Spleen (tissue), 11 donors: ENCODE measurements around the gene TIFAB. TPM values are rescaled to one million over a fixed set of nuclear protein-coding genes. Genes with fewer than 3 reads are reported as not detected.

Source experiments
- DNase-seq: peaks from one replicate; pipeline ENCODE4 v3.0.0-alpha.2; 2020
- H3K27ac ChIP-seq, 8 donors: fragments of 200-600 bp; sonication (generic) in 7 of 8; 1 replicate in 4 of 8; 2 replicates in 4 of 8; pipeline versions ENCODE4 v1.5.0 to v1.8.0; 2016 to 2021; ENCODE audit warnings: inconsistent platforms in 4 of 8, mild to moderate bottlenecking in 4 of 8, moderate library complexity in 1 of 8
- H3K27me3 ChIP-seq, 7 donors: fragments of 200-600 bp; sonication (generic) in 6 of 7; replicated peaks in 1 of 7; 1 replicate in 4 of 7; 2 replicates in 3 of 7; pipeline versions ENCODE4 v1.5.0 to v1.8.0; 2016 to 2021; ENCODE audit warnings: inconsistent platforms in 3 of 7, mild to moderate bottlenecking in 1 of 7
- H3K36me3 ChIP-seq, 6 donors: fragments of 200-600 bp; sonication (generic) in 5 of 6; 1 replicate in 4 of 6; 2 replicates in 2 of 6; pipeline versions ENCODE4 v1.5.0 to v1.8.0; 2016 to 2021; ENCODE audit warnings: inconsistent platforms in 2 of 6
- H3K4me1 ChIP-seq, 6 donors: fragments of 200-600 bp; sonication (generic) in 5 of 6; 1 replicate in 3 of 6; 2 replicates in 3 of 6; pipeline versions ENCODE4 v1.5.0 to v1.8.0; 2016 to 2021; ENCODE audit warnings: inconsistent platforms in 3 of 6
- H3K4me3 ChIP-seq, 8 donors: fragments of 200-600 bp; sonication (generic) in 7 of 8; 1 replicate in 4 of 8; 2 replicates in 4 of 8; pipeline versions ENCODE4 v1.5.0 to v1.8.0; 2016 to 2021; ENCODE audit warnings: inconsistent platforms in 4 of 8, mild to moderate bottlenecking in 4 of 8, moderate library complexity in 2 of 8
- H3K9me3 ChIP-seq, 8 donors: fragments of 200-600 bp; sonication (generic) in 7 of 8; 1 replicate in 4 of 8; 2 replicates in 4 of 8; pipeline versions ENCODE4 v1.5.0 to v1.8.0; 2016 to 2021; ENCODE audit warnings: inconsistent platforms in 4 of 8
- POLR2A ChIP-seq, 3 donors: fragments of 450-650 bp; IDR thresholded peaks; one replicate each; pipeline ENCODE4 v1.5.1; 2017; ENCODE audit warnings: antibody characterized with exemption in 3 of 3, mild to moderate bottlenecking in 1 of 3
- POLR2AphosphoS5 ChIP-seq, 3 donors: sonication (generic); formaldehyde crosslinking; IDR thresholded peaks; one replicate each; pipeline ENCODE4 v1.5.1; 2017; ENCODE audit warnings: antibody characterized with exemption in 3 of 3
- WGBS, 5 donors: extraction: QIAGEN DNeasy Blood & Tissue Kit in 3 of 5; methylation state at CpG; one replicate each; pipeline versions ENCODE4 v1.1.5 to v1.1.7; 2013 to 2018; 5-methylcytosine and 5-hydroxymethylcytosine counted together
- intact Hi-C: fragments of 100-400 bp; cut with DNase I; formaldehyde crosslinking; loops from one replicate; pipeline ENCODE4 v1.15.0; 2023; ENCODE audit warnings: low total_unique reads
- polyA plus RNA-seq, 3 donors: library from polyadenylated mRNA; stranded (reverse); fragments of 200-250 nt; gene quantifications; one replicate each; pipeline ENCODE4 v1.2.1, GENCODE V29; 2013
- total RNA-seq, 7 donors: library from RNA; depleted of rRNA in 3 of 7; stranded (reverse); fragments of >200 nt in 3 of 7; fragmentation: NEBNext Ultra II Directional in 4 of 7; extraction: Animal tissue kit (Norgen Biotek cat#: 25700) in 4 of 7; gene quantifications; one replicate each; pipeline versions ENCODE4 v1.1.0 to v1.2.1, GENCODE V29; 2016 to 2021
- TF ChIP-seq, protein P1 (sequence below), 11 experiments: fragments of 200-600 bp in 7 of 11; fragments of 450-650 bp in 4 of 11; sonication (generic) in 4 of 11; IDR thresholded peaks in 8 of 11; conservative IDR thresholded peaks in 3 of 11; 1 replicate in 7 of 11; 2 replicates in 4 of 11; pipeline versions ENCODE4 v1.4.0 to v1.8.0; 2016 to 2021; ENCODE audit warnings: antibody characterized with exemption in 11 of 11, inconsistent platforms in 4 of 11, mild to moderate bottlenecking in 1 of 11
- donor health status: healthy with polysubstance abuse.
- donor health status: DM: no; HTN: no; CAD: no; lungs with moderate emphysema.
- donor health status: DM: no; HTN: no; CAD: no.
- donor health status: Bipolar disorder and iron deficiency.
- donor health status: healthy.
- donor health status: DM: no; HTN: no; CAD: no.
- donor health status: DM: yes; HTN: yes; CAD: no.

The TIFAB gene
- total and polyA plus RNA-seq, 10 donors: 0.37 to 4.0 (median 1.1) TPM

DNA sequence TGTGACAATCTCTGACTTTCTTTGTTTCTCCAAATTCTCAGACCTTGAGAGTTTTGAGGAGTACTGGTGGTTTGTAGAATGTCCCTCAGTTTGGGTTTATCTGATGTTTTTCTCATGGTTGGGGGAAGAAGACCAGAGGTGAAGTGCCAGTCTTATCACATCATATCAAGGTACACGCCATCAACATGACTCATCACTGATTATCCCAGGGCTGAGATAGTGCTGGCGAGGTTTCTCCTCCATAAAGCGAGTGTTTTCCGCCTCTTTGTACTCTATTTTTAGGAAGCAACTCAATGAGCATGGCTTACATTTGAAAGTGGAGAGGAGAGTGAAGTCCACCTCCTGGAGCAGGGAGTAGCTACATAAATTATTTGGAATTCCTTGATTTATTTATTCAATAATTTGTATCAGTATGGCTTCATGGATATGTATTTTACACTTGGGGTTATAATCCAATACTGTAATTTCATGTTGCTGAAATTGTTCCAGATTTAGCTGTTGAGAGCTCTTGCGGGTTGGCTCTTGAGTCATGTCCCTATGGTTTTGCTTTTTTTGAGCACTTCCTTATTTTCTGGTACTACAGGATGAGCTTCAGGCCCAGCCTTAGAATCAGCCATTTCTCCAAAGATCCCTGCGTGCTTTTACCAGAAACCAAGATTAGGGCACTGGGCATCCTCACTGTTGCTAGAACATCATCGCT, 28.9 kb downstream of the TIFAB start:
- TF ChIP-seq POLR2A (IDR thresholded peaks at IDR 0.05) (no peak), POLR2AphosphoS5 (IDR thresholded peaks at IDR 0.05) (no peak)
- TF ChIP-seq, protein P1, sequence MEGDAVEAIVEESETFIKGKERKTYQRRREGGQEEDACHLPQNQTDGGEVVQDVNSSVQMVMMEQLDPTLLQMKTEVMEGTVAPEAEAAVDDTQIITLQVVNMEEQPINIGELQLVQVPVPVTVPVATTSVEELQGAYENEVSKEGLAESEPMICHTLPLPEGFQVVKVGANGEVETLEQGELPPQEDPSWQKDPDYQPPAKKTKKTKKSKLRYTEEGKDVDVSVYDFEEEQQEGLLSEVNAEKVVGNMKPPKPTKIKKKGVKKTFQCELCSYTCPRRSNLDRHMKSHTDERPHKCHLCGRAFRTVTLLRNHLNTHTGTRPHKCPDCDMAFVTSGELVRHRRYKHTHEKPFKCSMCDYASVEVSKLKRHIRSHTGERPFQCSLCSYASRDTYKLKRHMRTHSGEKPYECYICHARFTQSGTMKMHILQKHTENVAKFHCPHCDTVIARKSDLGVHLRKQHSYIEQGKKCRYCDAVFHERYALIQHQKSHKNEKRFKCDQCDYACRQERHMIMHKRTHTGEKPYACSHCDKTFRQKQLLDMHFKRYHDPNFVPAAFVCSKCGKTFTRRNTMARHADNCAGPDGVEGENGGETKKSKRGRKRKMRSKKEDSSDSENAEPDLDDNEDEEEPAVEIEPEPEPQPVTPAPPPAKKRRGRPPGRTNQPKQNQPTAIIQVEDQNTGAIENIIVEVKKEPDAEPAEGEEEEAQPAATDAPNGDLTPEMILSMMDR (IDR thresholded peaks at IDR 0.05 in 8 of 11, conservative IDR thresholded peaks at IDR 0.05 in 3 of 11): no peak
- WGBS, 5 donors: 52 to 70% (median 62%) methylated on average over 7 of the region's 7 CpGs
- peak overlapping the region in 3 of 8 donors; percentile 18 to 49 (median 40) for H3K27ac ChIP-seq

DNA sequence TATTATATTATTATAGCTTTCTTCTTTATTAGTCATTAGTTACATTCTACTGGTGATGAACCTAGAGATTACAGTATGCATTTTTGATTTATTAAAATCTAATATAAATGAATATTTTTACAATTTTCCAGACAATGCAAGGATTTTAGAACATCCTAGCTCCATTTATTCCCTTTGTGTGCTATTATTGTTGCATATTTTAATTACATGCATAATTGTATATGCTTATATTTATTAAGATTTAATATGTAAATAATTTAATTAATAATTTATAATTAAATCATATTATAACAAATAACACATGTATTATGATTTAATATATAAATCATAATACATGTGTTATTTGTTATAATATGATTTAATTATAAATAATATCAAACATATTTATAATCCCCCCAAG, 29.7 kb downstream of the TIFAB start:
- no peak overlapping the region for H3K27ac ChIP-seq
- peaks cover 0 to 4% (median 0%) of the 10 kb centered on the region in 7 donors for H3K27me3 ChIP-seq
- intact Hi-C loops: no loop called here

More for the DNA sequence above, 28.9 kb downstream of the TIFAB start:
- Histone ChIP-seq H3K4me1 (peaks cover 0 to 36% (median 5%) of the 10 kb centered on the region in 6 donors), H3K27me3 (peaks cover 0 to 4% (median 0%) of the 10 kb centered on the region in 7 donors), H3K9me3 (peaks cover 0 to 23% (median 12%) of the 10 kb centered on the region in 8 donors), H3K4me3 (no peak overlapping the region), H3K36me3 (no peaks in the 10 kb centered on the region)
- DNase-seq: no peak
- intact Hi-C loops: no loop called here

DNA sequence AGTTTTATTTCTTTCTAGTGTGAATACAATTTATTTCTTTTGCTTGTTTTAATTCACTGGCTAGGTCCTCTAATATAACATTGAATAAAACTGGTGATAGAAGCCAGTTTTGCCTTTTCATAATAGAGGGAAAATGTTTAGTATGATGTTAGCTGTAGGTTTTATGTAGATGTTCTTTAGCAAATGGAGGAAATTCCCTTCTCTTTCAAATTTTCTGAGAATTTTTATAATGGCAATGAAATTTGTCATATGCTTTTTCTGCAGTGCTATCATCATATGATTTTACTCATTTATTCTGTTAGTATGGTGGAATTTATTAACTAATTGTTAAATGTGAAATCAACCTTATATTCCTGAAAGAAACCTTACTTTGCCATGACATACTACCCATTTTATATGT, 35.1 kb downstream of the TIFAB start:
- Histone ChIP-seq H3K4me3 (no peak overlapping the region), H3K36me3 (no peaks in the 10 kb centered on the region), H3K4me1 (no peaks in the 10 kb centered on the region), H3K9me3 (peaks cover 0 to 18% (median 11%) of the 10 kb centered on the region in 8 donors), H3K27ac (no peak overlapping the region), H3K27me3 (peaks cover 0 to 4% (median 0%) of the 10 kb centered on the region in 7 donors)
- intact Hi-C loops: no loop called here
- TF ChIP-seq, protein P1 (IDR thresholded peaks at IDR 0.05 in 8 of 11, conservative IDR thresholded peaks at IDR 0.05 in 3 of 11): no peak
- TF ChIP-seq POLR2A (IDR thresholded peaks at IDR 0.05) (no peak), POLR2AphosphoS5 (IDR thresholded peaks at IDR 0.05) (no peak)
- no peak for DNase-seq

More for the DNA sequence above, 29.7 kb downstream of the TIFAB start:
- TF ChIP-seq, protein P1 (IDR thresholded peaks at IDR 0.05 in 8 of 11, conservative IDR thresholded peaks at IDR 0.05 in 3 of 11): no peak
- TF ChIP-seq POLR2AphosphoS5 (IDR thresholded peaks at IDR 0.05) (no peak), POLR2A (IDR thresholded peaks at IDR 0.05) (no peak)
- H3K4me3 ChIP-seq: no peak overlapping the region
- DNase-seq: no peak
- peaks cover 0 to 18% (median 11%) of the 10 kb centered on the region in 8 donors for H3K9me3 ChIP-seq
- H3K4me1 ChIP-seq: peaks cover 0 to 36% (median 5%) of the 10 kb centered on the region in 6 donors
- no peaks in the 10 kb centered on the region for H3K36me3 ChIP-seq

DNA sequence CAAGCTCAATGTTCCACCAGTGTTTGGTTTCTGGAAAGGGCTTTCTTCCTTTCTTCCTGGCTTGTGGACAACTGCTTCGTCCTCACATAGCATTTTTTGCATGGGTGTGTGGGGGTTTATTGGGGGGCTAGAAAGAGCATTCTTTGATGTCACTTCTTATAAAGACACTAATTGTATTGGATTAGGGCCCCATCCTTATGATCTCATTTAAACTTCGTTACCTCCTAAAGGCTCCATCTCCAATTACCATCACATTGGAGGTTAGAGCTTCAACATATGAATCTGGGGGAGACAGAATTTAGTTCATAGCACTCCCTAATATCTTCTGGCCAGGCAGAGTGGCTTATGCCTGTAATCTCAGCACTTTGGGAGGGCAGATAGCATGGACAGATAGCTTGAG, 47.1 kb downstream of the TIFAB start:
- peaks cover 0 to 8% (median 0%) of the 10 kb centered on the region in 8 donors for H3K9me3 ChIP-seq
- intact Hi-C loops: no loop called here
- H3K4me3 ChIP-seq: no peak overlapping the region
- DNase-seq: no peak
- no peaks in the 10 kb centered on the region for H3K27me3 ChIP-seq
- H3K36me3 ChIP-seq: no peaks in the 10 kb centered on the region
- H3K27ac ChIP-seq: no peak overlapping the region
- TF ChIP-seq POLR2A (IDR thresholded peaks at IDR 0.05) (no peak), POLR2AphosphoS5 (IDR thresholded peaks at IDR 0.05) (no peak)
- TF ChIP-seq, protein P1 (IDR thresholded peaks at IDR 0.05 in 8 of 11, conservative IDR thresholded peaks at IDR 0.05 in 3 of 11): no peak
- 88 to 93% (median 92%) methylated on average over 2 of the region's 2 CpGs for WGBS, 5 donors
- peaks cover 0 to 5% (median 2%) of the 10 kb centered on the region in 6 donors for H3K4me1 ChIP-seq
